Right lobe of liver (tissue), 6 donors: ENCODE measurements around the gene SCNN1B. TPM values are rescaled to one million over a fixed set of nuclear protein-coding genes. Genes with fewer than 3 reads are reported as not detected.

Experiments used
- ATAC-seq, 4 donors: fragments of 200-7000 bp; cut with Tn5 transposase; one replicate each; pipeline ENCODE4 v1.9.1; 2020; ENCODE audit warnings: mild to moderate bottlenecking in 4 of 4, moderate library complexity in 4 of 4
- DNase-seq, 3 donors: peaks; one replicate each; pipeline ENCODE4 v3.0.0-alpha.2; 2020
- H3K27ac ChIP-seq, 3 donors: fragments of 200-600 bp; one replicate each; pipeline ENCODE4 v1.8.0; 2022
- H3K27me3 ChIP-seq, 2 donors: fragments of 200-600 bp; one replicate each; pipeline ENCODE4 v1.8.0; 2022
- H3K36me3 ChIP-seq, 4 donors: fragments of 200-600 bp; sonication (generic) in 1 of 4; one replicate each; pipeline versions ENCODE4 v1.5.1 to v1.8.0; 2017 to 2022; ENCODE audit warnings: control low read depth in 1 of 4
- H3K4me1 ChIP-seq, 4 donors: fragments of 200-600 bp; sonication (generic) in 1 of 4; one replicate each; pipeline versions ENCODE4 v1.5.1 to v1.8.0; 2017 to 2022; ENCODE audit warnings: control low read depth in 1 of 4
- H3K4me3 ChIP-seq, 3 donors: fragments of 200-600 bp; one replicate each; pipeline ENCODE4 v1.8.0; 2022
- H3K9me3 ChIP-seq, 4 donors: fragments of 200-600 bp; sonication (generic) in 1 of 4; one replicate each; pipeline versions ENCODE4 v1.5.1 to v1.8.0; 2017 to 2022; ENCODE audit warnings: control low read depth in 1 of 4
- POLR2A ChIP-seq: fragments of 450-650 bp; IDR thresholded peaks from one replicate; pipeline ENCODE4 v1.6.1; 2017; ENCODE audit warnings: antibody characterized with exemption, mild to moderate bottlenecking
- WGBS: methylation state at CpG from one replicate; pipeline ENCODE4 v1.1.6; 2018; ENCODE audit warnings: low coverage, low lambda C conversion rate; ENCODE audit not compliant: insufficient coverage; ENCODE audit errors: missing lambda C conversion rate; 5-methylcytosine and 5-hydroxymethylcytosine counted together
- intact Hi-C, 2 donors: fragments of 100-400 bp; cut with DNase I; formaldehyde crosslinking; loops; one replicate each; pipeline versions ENCODE4 v1.11.2 to v1.14.1; 2022
- total RNA-seq, 6 experiments: library from RNA; depleted of rRNA in 2 of 6; stranded (reverse); fragments of >200 nt in 2 of 6; fragmentation: NEBNext Ultra II Directional in 3 of 6; extraction: Animal tissue kit (Norgen Biotek cat#: 25700) in 3 of 6; gene quantifications; one replicate each; pipeline versions ENCODE4 v1.1.0 to v1.2.4, GENCODE V29; 2016 to 2023
- TF ChIP-seq, protein P1 (sequence below), 4 donors: fragments of 200-600 bp in 3 of 4; fragments of 450-650 bp in 1 of 4; IDR thresholded peaks; one replicate each; pipeline versions ENCODE4 v1.5.1 to v1.8.0; 2016 to 2022; ENCODE audit warnings: antibody characterized with exemption in 4 of 4, mild to moderate bottlenecking in 2 of 4
- donor health status: DM: no; HTN: yes; CAD: no.
- donor health status: DM: no; HTN: no; CAD: no.
- donor health status: DM: no; HTN: no; CAD: no.
- donor health status: DM: no; HTN: yes; CAD: no.
- donor health status: DM: no; HTN: yes; CAD: no.

The SCNN1B gene
- total RNA-seq, 6 experiments from 2014 or later: 0.12 to 0.13 TPM; not detected in 4

DNA sequence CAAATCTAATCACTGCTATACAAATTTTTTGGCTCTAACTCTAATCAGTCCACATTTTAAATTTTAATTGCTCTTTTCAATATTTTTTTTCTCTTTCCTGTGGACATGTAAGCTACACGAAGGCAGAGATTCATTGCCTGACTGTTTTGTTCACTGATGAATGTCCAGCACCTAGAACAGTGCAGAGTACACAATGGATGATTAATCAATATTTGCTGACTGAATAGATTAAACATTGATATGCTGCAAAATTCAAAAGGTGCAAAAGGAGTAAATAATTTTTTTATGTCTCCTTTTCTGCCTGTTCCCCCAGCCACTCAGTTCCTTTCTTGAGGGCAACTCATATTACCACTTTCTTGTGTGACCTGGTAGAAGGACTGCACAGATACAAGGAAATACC, 32.8 kb downstream of the SCNN1B start:
- Histone ChIP-seq H3K27me3 (no peaks in the 10 kb centered on the region), H3K36me3 (no peaks in the 10 kb centered on the region), H3K4me3 (no peak overlapping the region), H3K27ac (no peak overlapping the region), H3K4me1 (no peaks in the 10 kb centered on the region), H3K9me3 (no peaks in the 10 kb centered on the region)
- no peak for ATAC-seq
- intact Hi-C loops: no loop called here
- 6% methylated on average over 1 of the region's 1 CpG for WGBS
- DNase-seq: no peak
- TF ChIP-seq, protein P1, sequence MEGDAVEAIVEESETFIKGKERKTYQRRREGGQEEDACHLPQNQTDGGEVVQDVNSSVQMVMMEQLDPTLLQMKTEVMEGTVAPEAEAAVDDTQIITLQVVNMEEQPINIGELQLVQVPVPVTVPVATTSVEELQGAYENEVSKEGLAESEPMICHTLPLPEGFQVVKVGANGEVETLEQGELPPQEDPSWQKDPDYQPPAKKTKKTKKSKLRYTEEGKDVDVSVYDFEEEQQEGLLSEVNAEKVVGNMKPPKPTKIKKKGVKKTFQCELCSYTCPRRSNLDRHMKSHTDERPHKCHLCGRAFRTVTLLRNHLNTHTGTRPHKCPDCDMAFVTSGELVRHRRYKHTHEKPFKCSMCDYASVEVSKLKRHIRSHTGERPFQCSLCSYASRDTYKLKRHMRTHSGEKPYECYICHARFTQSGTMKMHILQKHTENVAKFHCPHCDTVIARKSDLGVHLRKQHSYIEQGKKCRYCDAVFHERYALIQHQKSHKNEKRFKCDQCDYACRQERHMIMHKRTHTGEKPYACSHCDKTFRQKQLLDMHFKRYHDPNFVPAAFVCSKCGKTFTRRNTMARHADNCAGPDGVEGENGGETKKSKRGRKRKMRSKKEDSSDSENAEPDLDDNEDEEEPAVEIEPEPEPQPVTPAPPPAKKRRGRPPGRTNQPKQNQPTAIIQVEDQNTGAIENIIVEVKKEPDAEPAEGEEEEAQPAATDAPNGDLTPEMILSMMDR (IDR thresholded peaks at IDR 0.05): no peak
- no peak for TF ChIP-seq POLR2A

DNA sequence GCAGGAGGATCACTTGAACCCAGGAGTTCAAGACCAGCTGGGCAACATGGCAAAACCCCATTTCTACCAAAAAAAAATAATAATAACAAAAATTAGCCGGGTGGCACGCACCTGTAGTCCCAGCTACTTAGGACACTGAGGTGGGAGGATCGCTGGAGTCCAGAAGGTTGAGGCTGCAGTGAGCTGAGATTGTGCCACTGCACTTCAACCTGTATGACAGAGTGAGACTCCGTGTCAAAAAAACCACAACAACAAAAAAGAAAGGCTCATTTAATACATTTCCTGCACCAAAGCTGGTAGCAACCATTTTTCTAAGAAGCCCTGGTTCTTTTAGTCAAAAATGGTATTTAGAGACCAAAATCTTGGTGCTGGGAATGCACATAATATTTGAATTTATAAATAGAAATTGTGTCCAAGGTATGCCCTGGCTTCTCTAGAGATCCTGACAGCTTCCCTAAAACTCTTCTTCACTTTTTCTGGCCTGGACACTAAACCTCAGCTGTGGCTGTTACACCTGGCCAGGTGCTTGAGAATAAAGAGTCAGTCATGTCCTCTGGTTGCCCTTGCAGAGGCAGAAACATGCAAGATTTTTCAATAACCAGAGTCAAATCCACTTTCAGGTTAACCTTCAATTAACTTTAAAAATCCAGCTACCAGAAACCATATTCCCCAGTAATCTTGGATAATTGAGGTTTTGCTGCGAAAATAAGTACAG, 35.9 kb downstream of the SCNN1B start:
- Histone ChIP-seq H3K4me1 (no peaks in the 10 kb centered on the region), H3K9me3 (no peaks in the 10 kb centered on the region), H3K4me3 (no peak overlapping the region), H3K36me3 (no peaks in the 10 kb centered on the region), H3K27me3 (no peaks in the 10 kb centered on the region), H3K27ac (no peak overlapping the region)
- TF ChIP-seq, protein P1 (IDR thresholded peaks at IDR 0.05): no peak
- no peak for TF ChIP-seq POLR2A
- DNase-seq: no peak
- WGBS: 63% methylated on average over 2 of the region's 5 CpGs
- intact Hi-C loops: no loop called here
- no peak for ATAC-seq

- ATAC-seq: no peak
- WGBS: 58% methylated on average over 3 of the region's 3 CpGs
Observed at GRCh38 chr16:23339787-23340186, 37.7 kb downstream of the SCNN1B start.

GRCh38 chr16:23342083-23342640, 40.1 kb downstream of the SCNN1B start:
- intact Hi-C loops: no loop called here
- ATAC-seq (peak in 2 of 4 donors; percentile 47 to 62), DNase-seq (no peak)
- WGBS: 25% methylated on average over 5 of the region's 5 CpGs
- Histone ChIP-seq H3K27ac (no peak overlapping the region), H3K36me3 (no peaks in the 10 kb centered on the region), H3K27me3 (no peaks in the 10 kb centered on the region), H3K4me3 (no peak overlapping the region), H3K9me3 (no peaks in the 10 kb centered on the region), H3K4me1 (no peaks in the 10 kb centered on the region)
- TF ChIP-seq POLR2A: no peak
- TF ChIP-seq, protein P1 (IDR thresholded peaks at IDR 0.05): no peak

More at GRCh38 chr16:23339787-23340186, 37.7 kb downstream of the SCNN1B start:
- Histone ChIP-seq H3K27ac (no peak overlapping the region), H3K27me3 (no peaks in the 10 kb centered on the region), H3K36me3 (no peaks in the 10 kb centered on the region), H3K4me3 (no peak overlapping the region), H3K4me1 (no peaks in the 10 kb centered on the region), H3K9me3 (no peaks in the 10 kb centered on the region)
- intact Hi-C loops: no loop called here
- TF ChIP-seq POLR2A: no peak
- TF ChIP-seq, protein P1 (IDR thresholded peaks at IDR 0.05): no peak
- DNase-seq: no peak
